Stimulated activated effector memory CD8-positive, alpha-beta T cell treated with anti-CD3 and anti-CD28 coated beads, Interleukin-12 subunit alpha, Interleukin-12 subunit beta, amount 100 ng/mL, for 72 hours (primary cell): ENCODE measurements around the gene BEST2.

Experiments used
- ATAC-seq: fragments of 150-1000 bp; cut with Tn5 transposase; 2 replicates; pipeline ENCODE4 v1.10.0; 2021
- DNase-seq, 2 donors: peaks; one replicate each; pipeline ENCODE4 v3.0.0; 2021 to 2022; ENCODE audit warnings: low spot score in 2 of 2
- H3K27ac Mint-ChIP-seq: one replicate; pipeline ENCODE4 v1.8.0; 2022; ENCODE audit warnings: mild to moderate bottlenecking, mixed read lengths
- H3K36me3 Mint-ChIP-seq: one replicate; pipeline ENCODE4 v1.8.0; 2022; ENCODE audit warnings: mild to moderate bottlenecking, mixed read lengths
- H3K4me1 Mint-ChIP-seq: one replicate; pipeline ENCODE4 v1.8.0; 2022; ENCODE audit warnings: mixed read lengths
- H3K4me3 Mint-ChIP-seq: one replicate; pipeline ENCODE4 v1.8.0; 2022; ENCODE audit warnings: mild to moderate bottlenecking, mixed read lengths
- H3K9me3 Mint-ChIP-seq: one replicate; pipeline ENCODE4 v1.8.0; 2022; ENCODE audit warnings: mixed read lengths

BEST2 gene

GRCh38 chr19:12773571-12773970 lies 22.0 kb downstream of the BEST2 start:
- DNase-seq = no peak
- no peak for ATAC-seq
- H3K9me3 Mint-ChIP-seq = no peaks in the 10 kb centered on the region
- H3K4me3 Mint-ChIP-seq = no peak overlapping the region
- H3K36me3 Mint-ChIP-seq = no peaks in the 10 kb centered on the region
- no peak overlapping the region for H3K27ac Mint-ChIP-seq
- H3K4me1 Mint-ChIP-seq = peaks cover 27% of the 10 kb centered on the region

GRCh38 chr19:12774588-12775555 lies 23.3 kb downstream of the BEST2 start, which contains the start of gene HOOK2:
Gene HOOK2, minus strand, starts transcription at chr19:12775552. Its CDS starts 103 bp downstream, at chr19:12775449.
- H3K36me3 Mint-ChIP-seq = no peaks in the 10 kb centered on the region
- peak within 1 kb of the TSS; percentile 79 for H3K27ac Mint-ChIP-seq
- DNase-seq (peak in 1 of 2 donors; percentile 59), ATAC-seq (peak; percentile 3)
- H3K4me3 Mint-ChIP-seq = peak within 1 kb of the TSS; percentile 94
- no peaks in the 10 kb centered on the region for H3K9me3 Mint-ChIP-seq
- peaks cover 29% of the 10 kb centered on the region for H3K4me1 Mint-ChIP-seq

- Mint-ChIP-seq H3K4me1 (peaks cover 33% of the 10 kb centered on the region), H3K36me3 (peaks cover 7% of the 10 kb centered on the region), H3K9me3 (no peaks in the 10 kb centered on the region), H3K27ac (peak overlapping the region; percentile 94), H3K4me3 (peak overlapping the region; percentile 94)
- ATAC-seq = peak; percentile 59
- peak; percentile 86 to 93 for DNase-seq
These were observed 25.8 kb downstream of the BEST2 start for GRCh38 chr19:12777217-12778016.

GRCh38 chr19:12778017-12778904 lies 26.7 kb downstream of the BEST2 start:
- Mint-ChIP-seq H3K36me3 (peaks cover 10% of the 10 kb centered on the region), H3K9me3 (no peaks in the 10 kb centered on the region), H3K4me1 (peaks cover 33% of the 10 kb centered on the region), H3K27ac (peak overlapping the region; percentile 94), H3K4me3 (peak overlapping the region; percentile 94)
- DNase-seq = peak in 1 of 2 donors; percentile 78
- ATAC-seq = peak; percentile 2

GRCh38 chr19:12778905-12779161 lies 27.2 kb downstream of the BEST2 start:
- ATAC-seq (no peak), DNase-seq (no peak)
- Mint-ChIP-seq H3K36me3 (peaks cover 15% of the 10 kb centered on the region), H3K9me3 (no peaks in the 10 kb centered on the region), H3K4me3 (peak overlapping the region; percentile 94), H3K4me1 (peaks cover 27% of the 10 kb centered on the region), H3K27ac (peak overlapping the region; percentile 94)

GRCh38 chr19:12779162-12779993 lies 27.8 kb downstream of the BEST2 start:
- Mint-ChIP-seq H3K4me1 (peaks cover 25% of the 10 kb centered on the region), H3K27ac (peak overlapping the region; percentile 94), H3K9me3 (no peaks in the 10 kb centered on the region), H3K4me3 (peak overlapping the region; percentile 94), H3K36me3 (peaks cover 15% of the 10 kb centered on the region)
- DNase-seq (peak in 1 of 2 donors; percentile 66), ATAC-seq (no peak)

GRCh38 chr19:12782174-12782423 lies 30.5 kb downstream of the BEST2 start:
- peaks cover 25% of the 10 kb centered on the region for H3K4me1 Mint-ChIP-seq
- H3K36me3 Mint-ChIP-seq = peaks cover 15% of the 10 kb centered on the region
- H3K27ac Mint-ChIP-seq = no peak overlapping the region
- no peaks in the 10 kb centered on the region for H3K9me3 Mint-ChIP-seq
- H3K4me3 Mint-ChIP-seq = no peak overlapping the region
- ATAC-seq (no peak), DNase-seq (no peak)

- H3K4me1 Mint-ChIP-seq = peaks cover 25% of the 10 kb centered on the region
- H3K36me3 Mint-ChIP-seq = peaks cover 15% of the 10 kb centered on the region
- H3K9me3 Mint-ChIP-seq = no peaks in the 10 kb centered on the region
- ATAC-seq (peak; percentile 63), DNase-seq (peak; percentile 93 to 98)
- H3K27ac Mint-ChIP-seq = no peak overlapping the region
- H3K4me3 Mint-ChIP-seq = no peak overlapping the region
These were observed 31.1 kb downstream of the BEST2 start for GRCh38 chr19:12782424-12783290.

GRCh38 chr19:12783291-12783848 lies 31.8 kb downstream of the BEST2 start:
- Mint-ChIP-seq H3K36me3 (peaks cover 15% of the 10 kb centered on the region), H3K4me1 (peaks cover 25% of the 10 kb centered on the region), H3K9me3 (no peaks in the 10 kb centered on the region), H3K27ac (no peak overlapping the region), H3K4me3 (no peak overlapping the region)
- DNase-seq = no peak
- peak; percentile 49 for ATAC-seq

- Mint-ChIP-seq H3K36me3 (peaks cover 18% of the 10 kb centered on the region), H3K9me3 (no peaks in the 10 kb centered on the region), H3K27ac (no peak overlapping the region), H3K4me3 (no peak overlapping the region), H3K4me1 (peaks cover 26% of the 10 kb centered on the region)
- DNase-seq (peak in 1 of 2 donors; percentile 75), ATAC-seq (peak; percentile 14)
These were observed 32.3 kb downstream of the BEST2 start for GRCh38 chr19:12783849-12784393.

GRCh38 chr19:12784394-12784870 lies 32.8 kb downstream of the BEST2 start:
- Mint-ChIP-seq H3K36me3 (peaks cover 23% of the 10 kb centered on the region), H3K4me1 (peaks cover 26% of the 10 kb centered on the region), H3K9me3 (no peaks in the 10 kb centered on the region), H3K27ac (no peak overlapping the region), H3K4me3 (no peak overlapping the region)
- ATAC-seq = peak; percentile 1
- DNase-seq = peak in 1 of 2 donors; percentile 63

- Mint-ChIP-seq H3K27ac (no peak overlapping the region), H3K9me3 (no peaks in the 10 kb centered on the region), H3K36me3 (peaks cover 26% of the 10 kb centered on the region), H3K4me1 (peaks cover 24% of the 10 kb centered on the region), H3K4me3 (no peak overlapping the region)
- peak in 1 of 2 donors; percentile 71 for DNase-seq
- ATAC-seq = peak; percentile 5
These were observed 33.4 kb downstream of the BEST2 start for GRCh38 chr19:12784871-12785430.
